Measurements from ENCODE around the gene MOK.

GRCh38 chr14:102215576-102216250, 89.3 kb downstream of the MOK start:
- TF ChIP-seq CTCF (IDR thresholded peaks at IDR 0.05; ENCODE audit: low read length), result no peak
- TF ChIP-seq EZH2phosphoT487 (IDR thresholded peaks at IDR 0.05; ENCODE audit: low read length), result no peak
- no peak for TF ChIP-seq EZH2 (optimal IDR thresholded peaks at IDR 0.05; ENCODE audit: low read depth, low read length)

Data from MM.1S (cell line).